ENCODE data around the gene IAH1. TPM values are rescaled to one million over a fixed set of nuclear protein-coding genes. Genes with fewer than 3 reads are reported as not detected.

Gene IAH1
- total and polyA plus RNA-seq, 2 donors (not counting 1 experiment from before 2014, with no cell fraction given) = 92.5 to 127 TPM

DNA sequence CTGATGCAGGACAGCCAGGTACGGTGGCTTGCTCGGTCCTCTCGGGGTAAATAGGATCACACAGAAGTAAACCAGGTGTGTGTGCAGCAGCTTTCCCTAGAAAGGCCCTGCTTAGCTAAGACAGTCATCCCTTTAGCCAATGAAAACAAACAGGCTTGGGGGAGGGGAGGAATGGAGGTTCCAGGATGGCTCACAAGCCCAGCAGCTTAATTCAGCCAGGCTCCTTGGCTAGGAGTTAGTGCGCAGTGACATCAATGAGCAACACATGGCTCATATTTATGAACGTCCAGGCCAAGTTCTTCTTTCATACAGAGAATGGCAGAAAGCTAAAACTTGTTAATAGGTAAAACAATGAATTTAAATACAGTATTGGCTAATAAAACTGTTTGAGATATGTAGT lies 10.2 kb downstream of the IAH1 start:
- Histone ChIP-seq H3K36me3 (ENCODE audit: control insufficient read depth, insufficient read depth, low read length) (peaks cover 32% of the 10 kb centered on the region), H3K9me3 (ENCODE audit: control insufficient read depth, insufficient read depth, low read depth, low read length) (no peaks in the 10 kb centered on the region), H4K20me1 (ENCODE audit: control insufficient read depth, extremely low read depth, insufficient read depth, low read length) (no peaks in the 10 kb centered on the region), H2AFZ (ENCODE audit: low read length) (no peak overlapping the region), H3K4me2 (ENCODE audit: extremely low read depth, insufficient read depth, low read length) (no peak overlapping the region), H3K27ac (ENCODE audit: insufficient read depth, low read length) (no peak overlapping the region), H3K27me3 (ENCODE audit: control insufficient read depth, insufficient read depth, low read length) (no peaks in the 10 kb centered on the region), H3K4me1 (ENCODE audit: control insufficient read depth, extremely low read depth, insufficient read depth, low read length) (no peaks in the 10 kb centered on the region), H3K9ac (ENCODE audit: insufficient read depth, low read length) (no peak overlapping the region), H3K4me3 (replicated peaks in 1 of 4; ENCODE audit: control extremely low read depth in 1 of 4, insufficient read depth in 1 of 4, low read depth in 3 of 4, low read length in 4 of 4) (no peak overlapping the region), H3K79me2 (ENCODE audit: control insufficient read depth, insufficient read depth, low read length) (no peaks in the 10 kb centered on the region)
- no peak for TF ChIP-seq EZH2 (IDR thresholded peaks at IDR 0.05; ENCODE audit: low read length, missing control alignments)
- TF ChIP-seq, protein P1, sequence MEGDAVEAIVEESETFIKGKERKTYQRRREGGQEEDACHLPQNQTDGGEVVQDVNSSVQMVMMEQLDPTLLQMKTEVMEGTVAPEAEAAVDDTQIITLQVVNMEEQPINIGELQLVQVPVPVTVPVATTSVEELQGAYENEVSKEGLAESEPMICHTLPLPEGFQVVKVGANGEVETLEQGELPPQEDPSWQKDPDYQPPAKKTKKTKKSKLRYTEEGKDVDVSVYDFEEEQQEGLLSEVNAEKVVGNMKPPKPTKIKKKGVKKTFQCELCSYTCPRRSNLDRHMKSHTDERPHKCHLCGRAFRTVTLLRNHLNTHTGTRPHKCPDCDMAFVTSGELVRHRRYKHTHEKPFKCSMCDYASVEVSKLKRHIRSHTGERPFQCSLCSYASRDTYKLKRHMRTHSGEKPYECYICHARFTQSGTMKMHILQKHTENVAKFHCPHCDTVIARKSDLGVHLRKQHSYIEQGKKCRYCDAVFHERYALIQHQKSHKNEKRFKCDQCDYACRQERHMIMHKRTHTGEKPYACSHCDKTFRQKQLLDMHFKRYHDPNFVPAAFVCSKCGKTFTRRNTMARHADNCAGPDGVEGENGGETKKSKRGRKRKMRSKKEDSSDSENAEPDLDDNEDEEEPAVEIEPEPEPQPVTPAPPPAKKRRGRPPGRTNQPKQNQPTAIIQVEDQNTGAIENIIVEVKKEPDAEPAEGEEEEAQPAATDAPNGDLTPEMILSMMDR (conservative IDR thresholded peaks at IDR 0.05 in 1 of 2, IDR thresholded peaks at IDR 0.05 in 1 of 2; ENCODE audit: low read depth in 1 of 2, low read length in 2 of 2) = no peak
- DNase-seq (ENCODE audit: low read depth in 2 of 2) = peak; percentile 57 to 70

DNA sequence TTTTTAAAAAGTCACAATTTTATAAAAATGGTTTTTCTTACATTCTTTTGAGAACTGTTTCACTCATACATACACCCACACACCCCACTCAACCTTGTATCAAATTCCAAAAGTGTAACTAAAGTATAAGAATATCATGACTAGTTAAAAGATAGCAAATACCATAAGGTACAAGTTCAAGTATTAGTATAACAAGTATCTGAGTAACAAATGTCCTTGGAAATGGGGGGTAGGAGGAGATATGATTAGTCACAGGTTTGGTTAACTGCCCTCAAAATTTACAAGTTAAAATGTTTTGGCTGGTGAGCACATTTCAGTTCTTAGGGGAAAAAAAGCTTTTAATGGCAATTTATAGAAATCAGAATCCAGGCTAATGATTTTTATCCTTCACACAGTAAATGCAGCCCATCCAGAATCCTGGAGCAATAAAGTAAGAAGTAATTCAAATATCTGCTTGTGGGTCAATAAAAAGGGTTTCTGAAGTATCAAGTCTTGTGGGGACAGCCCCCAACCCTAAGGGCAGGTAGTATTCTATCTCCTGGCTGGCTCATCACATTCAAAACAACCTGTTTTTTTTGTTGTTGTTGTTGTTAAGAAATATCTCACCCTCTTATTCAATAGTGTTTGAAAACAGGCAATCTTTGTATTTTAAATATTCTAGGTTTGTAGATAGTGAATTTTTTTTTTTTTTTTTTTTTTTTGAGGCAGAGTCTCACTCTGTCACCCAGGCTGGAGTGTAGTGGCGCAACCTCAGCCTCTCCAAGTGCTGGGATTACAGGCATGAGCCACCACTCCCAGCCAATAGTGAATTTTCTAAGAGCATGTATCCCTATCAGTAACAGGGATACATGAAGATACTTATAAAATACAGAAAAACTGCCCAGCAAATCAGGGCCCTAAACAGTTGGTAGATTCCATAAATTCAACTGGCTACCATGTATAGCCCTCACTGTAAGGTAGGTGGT lies 14.5 kb downstream of the IAH1 start:
- peak; percentile 26 to 68 for DNase-seq (ENCODE audit: low read depth in 2 of 2)
- H3K9ac ChIP-seq (ENCODE audit: insufficient read depth, low read length) = no peak overlapping the region
- H3K4me3 ChIP-seq (replicated peaks in 1 of 4; ENCODE audit: control extremely low read depth in 1 of 4, insufficient read depth in 1 of 4, low read depth in 3 of 4, low read length in 4 of 4) = no peak overlapping the region

DNA sequence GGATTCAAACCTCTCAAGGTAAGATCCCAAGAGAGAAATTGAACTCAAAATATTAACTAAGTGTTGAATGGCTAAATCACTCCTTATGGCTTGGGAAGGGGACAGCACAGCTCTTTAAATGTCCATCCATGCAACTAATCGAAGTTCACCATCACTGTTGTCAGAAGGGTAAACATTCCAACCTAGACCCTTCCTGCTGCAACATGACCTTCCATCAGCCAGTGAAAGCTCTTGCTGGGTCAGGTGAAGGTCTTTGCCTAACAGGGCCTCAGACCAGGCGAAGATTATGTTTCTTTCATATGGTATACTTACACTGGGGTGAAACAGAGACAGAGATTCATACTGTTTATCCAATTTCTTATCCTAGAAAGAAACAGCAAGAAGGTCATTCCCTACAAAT lies 16.4 kb downstream of the IAH1 start:
- no peak for TF ChIP-seq EZH2 (IDR thresholded peaks at IDR 0.05; ENCODE audit: low read length, missing control alignments)
- TF ChIP-seq, protein P1 (conservative IDR thresholded peaks at IDR 0.05 in 1 of 2, IDR thresholded peaks at IDR 0.05 in 1 of 2; ENCODE audit: low read depth in 1 of 2, low read length in 2 of 2) = no peak
- H3K79me2 ChIP-seq (ENCODE audit: control insufficient read depth, insufficient read depth, low read length) = no peaks in the 10 kb centered on the region
- H3K9ac ChIP-seq (ENCODE audit: insufficient read depth, low read length) = no peak overlapping the region
- no peaks in the 10 kb centered on the region for H3K27me3 ChIP-seq (ENCODE audit: control insufficient read depth, insufficient read depth, low read length)
- H3K9me3 ChIP-seq (ENCODE audit: control insufficient read depth, insufficient read depth, low read depth, low read length) = no peaks in the 10 kb centered on the region
- H4K20me1 ChIP-seq (ENCODE audit: control insufficient read depth, extremely low read depth, insufficient read depth, low read length) = no peaks in the 10 kb centered on the region
- no peak for DNase-seq (ENCODE audit: low read depth in 2 of 2)
- H3K27ac ChIP-seq (ENCODE audit: insufficient read depth, low read length) = no peak overlapping the region
- no peak overlapping the region for H2AFZ ChIP-seq (ENCODE audit: low read length)
- no peak overlapping the region for H3K4me2 ChIP-seq (ENCODE audit: extremely low read depth, insufficient read depth, low read length)
- H3K36me3 ChIP-seq (ENCODE audit: control insufficient read depth, insufficient read depth, low read length) = peaks cover 18% of the 10 kb centered on the region
- H3K4me3 ChIP-seq (replicated peaks in 1 of 4; ENCODE audit: control extremely low read depth in 1 of 4, insufficient read depth in 1 of 4, low read depth in 3 of 4, low read length in 4 of 4) = no peak overlapping the region
- H3K4me1 ChIP-seq (ENCODE audit: control insufficient read depth, extremely low read depth, insufficient read depth, low read length) = no peaks in the 10 kb centered on the region

More for the DNA sequence above, 14.5 kb downstream of the IAH1 start:
- Histone ChIP-seq H2AFZ (ENCODE audit: low read length) (no peak overlapping the region), H3K79me2 (ENCODE audit: control insufficient read depth, insufficient read depth, low read length) (no peaks in the 10 kb centered on the region), H3K27ac (ENCODE audit: insufficient read depth, low read length) (no peak overlapping the region), H3K4me2 (ENCODE audit: extremely low read depth, insufficient read depth, low read length) (no peak overlapping the region), H4K20me1 (ENCODE audit: control insufficient read depth, extremely low read depth, insufficient read depth, low read length) (no peaks in the 10 kb centered on the region), H3K36me3 (ENCODE audit: control insufficient read depth, insufficient read depth, low read length) (peaks cover 26% of the 10 kb centered on the region), H3K27me3 (ENCODE audit: control insufficient read depth, insufficient read depth, low read length) (no peaks in the 10 kb centered on the region), H3K4me1 (ENCODE audit: control insufficient read depth, extremely low read depth, insufficient read depth, low read length) (no peaks in the 10 kb centered on the region), H3K9me3 (ENCODE audit: control insufficient read depth, insufficient read depth, low read depth, low read length) (no peaks in the 10 kb centered on the region)
- TF ChIP-seq EZH2 (IDR thresholded peaks at IDR 0.05; ENCODE audit: low read length, missing control alignments) = no peak
- TF ChIP-seq, protein P1 (conservative IDR thresholded peaks at IDR 0.05 in 1 of 2, IDR thresholded peaks at IDR 0.05 in 1 of 2; ENCODE audit: low read depth in 1 of 2, low read length in 2 of 2) = no peak
